ENCODE measurements around the gene SEPTIN10. TPM values are rescaled to one million over a fixed set of nuclear protein-coding genes. Genes with fewer than 3 reads are reported as not detected.
"Not testable (repeated sequence)": the region's sequence is repeated elsewhere in the genome, so short reads cannot be mapped to it uniquely, and the experiment has no call there.

Gene SEPTIN10
- total RNA-seq, 1 donor from 2014 or later = 89.9 TPM

DNA sequence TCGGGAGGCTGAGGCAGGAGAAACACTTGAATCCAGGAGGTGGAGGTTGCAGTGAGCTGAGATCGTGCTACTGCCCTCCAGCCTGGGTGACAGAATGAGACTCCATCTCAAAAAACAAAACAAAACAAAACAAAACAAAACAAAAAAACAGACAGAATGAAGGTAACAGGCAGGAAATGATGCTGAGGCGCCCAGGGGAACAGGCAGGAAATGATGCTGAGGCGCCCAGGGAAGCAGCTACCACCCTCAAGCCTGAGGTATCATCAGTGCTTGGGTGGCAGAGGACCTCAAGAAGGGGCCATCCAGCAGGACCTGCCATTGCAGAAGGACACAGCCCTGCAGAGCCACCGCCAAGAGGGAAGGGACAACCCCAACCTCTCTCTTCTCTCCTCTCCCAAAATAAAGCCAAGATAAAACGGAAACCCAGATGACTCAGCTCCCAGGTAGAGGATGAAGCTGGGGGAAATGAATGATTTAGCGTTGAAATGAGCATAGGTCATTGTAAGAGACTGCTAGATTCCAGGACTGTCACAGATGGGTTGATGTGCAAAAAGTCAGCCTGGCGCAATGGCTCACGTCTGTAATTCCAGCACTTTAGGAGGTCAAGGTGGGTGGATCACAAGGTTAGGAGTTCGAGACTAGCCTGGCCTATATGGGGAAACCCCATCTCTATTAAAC, 19.7 kb upstream of the SEPTIN10 start:
- DNase-seq = no peak

DNA sequence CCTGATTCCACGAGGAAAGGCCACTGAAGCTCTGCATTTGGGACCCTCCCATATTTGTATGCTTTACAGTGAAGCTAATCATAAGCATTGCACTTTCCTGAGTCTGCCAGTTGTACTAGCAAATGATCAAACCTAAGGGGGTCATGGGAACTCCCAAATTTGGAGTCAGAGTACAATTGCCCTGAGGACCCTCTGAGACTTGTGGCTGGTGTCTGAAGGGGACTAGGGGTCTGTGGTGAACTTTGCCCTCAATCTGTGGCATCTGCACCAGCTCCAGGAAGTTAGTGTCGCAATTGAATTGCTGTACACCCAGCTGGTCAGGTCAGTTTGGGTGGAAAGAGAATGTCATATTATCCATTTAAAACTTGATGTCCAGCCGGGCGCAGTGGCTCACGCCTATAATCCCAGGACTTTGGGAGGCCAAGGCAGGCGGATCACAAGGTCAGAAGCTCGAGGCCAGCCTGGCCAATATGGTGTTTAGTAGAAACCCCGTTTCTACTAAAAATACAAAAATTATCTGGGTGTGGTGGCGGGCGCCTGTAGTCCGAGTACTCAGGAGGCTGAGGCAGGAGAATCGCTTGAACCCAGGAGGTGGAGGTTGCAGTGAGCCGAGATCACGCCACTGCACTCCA, 18.5 kb upstream of the SEPTIN10 start:
- DNase-seq = no peak

GRCh38 chr2:109631741-109632140, 18.0 kb upstream of the SEPTIN10 start:
- no peak for DNase-seq

- DNase-seq = no peak
Observed at GRCh38 chr2:109630441-109631430, 17.0 kb upstream of the SEPTIN10 start.

DNA sequence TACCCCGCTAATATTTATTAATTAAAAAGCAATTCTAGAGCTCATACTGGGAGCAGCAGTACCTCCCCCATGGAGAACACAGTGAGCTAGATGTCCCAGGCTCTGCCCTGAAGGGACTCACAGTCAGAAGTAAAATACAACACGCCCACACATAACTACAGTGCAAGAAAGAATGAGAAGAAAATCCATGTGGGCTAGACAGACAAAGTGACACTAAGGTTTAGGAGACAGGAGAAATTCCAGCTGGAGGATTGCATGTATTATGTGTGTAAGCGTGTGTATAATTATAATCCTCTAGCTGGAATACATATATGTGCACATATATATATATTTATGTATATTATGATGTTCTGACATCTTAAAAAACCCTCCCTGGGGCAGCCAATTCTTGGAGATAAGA, 16.1 kb upstream of the SEPTIN10 start:
- DNase-seq = no peak

DNA sequence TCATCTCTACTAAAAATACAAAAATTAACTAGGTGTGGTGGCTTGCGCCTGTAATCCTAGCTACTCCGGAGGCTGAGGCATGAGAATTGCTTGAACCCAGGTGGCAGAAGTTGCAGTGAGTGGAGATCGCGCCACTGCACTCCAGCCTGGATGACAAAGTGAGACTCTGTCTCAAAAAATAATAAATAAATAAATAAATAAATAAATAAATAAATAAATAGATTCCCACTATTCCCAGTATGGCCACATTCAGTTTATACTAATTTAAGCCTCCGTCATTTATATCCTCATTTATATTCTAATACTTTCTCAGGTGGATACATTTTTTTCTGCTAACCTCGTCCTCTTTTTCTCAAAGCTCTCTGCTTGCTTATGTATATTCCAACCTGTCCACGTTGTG, 14.6 kb upstream of the SEPTIN10 start:
- DNase-seq = not testable (repeated sequence)

- no peak for DNase-seq
Observed at GRCh38 chr2:109624339-109624738, 10.6 kb upstream of the SEPTIN10 start.

- no peak for DNase-seq
Observed at GRCh38 chr2:109623923-109624322, 10.2 kb upstream of the SEPTIN10 start.

GRCh38 chr2:109623297-109623696, 9.5 kb upstream of the SEPTIN10 start:
- no peak for DNase-seq

- DNase-seq = no peak
Observed at GRCh38 chr2:109619032-109619615, 5.4 kb upstream of the SEPTIN10 start.

GRCh38 chr2:109616184-109616583, 2.4 kb upstream of the SEPTIN10 start:
- DNase-seq = no peak

DNA sequence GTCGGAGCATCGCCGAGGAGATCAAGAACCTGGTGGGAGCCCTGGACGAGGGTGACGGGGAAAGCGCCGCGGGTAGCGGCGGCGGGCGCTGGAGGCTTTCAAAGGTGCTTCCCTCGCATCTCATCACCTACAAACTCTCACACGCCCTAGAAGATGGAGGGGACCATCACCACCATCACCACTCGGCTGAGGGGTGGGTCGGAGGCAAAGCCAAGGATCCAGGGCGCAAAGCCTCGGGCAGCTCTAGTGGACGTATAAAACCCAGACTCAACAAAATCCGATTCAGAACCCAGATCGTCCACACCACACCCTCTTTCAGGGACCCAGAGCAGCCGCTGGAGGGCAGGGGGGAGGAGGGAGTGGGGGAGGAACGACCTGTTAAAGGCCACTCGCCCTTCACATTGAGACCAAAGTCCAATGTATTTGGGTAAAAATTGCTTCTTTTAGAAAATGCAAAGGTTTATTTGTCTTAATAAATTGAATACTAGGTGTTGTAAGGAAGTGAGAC, 1.9 kb upstream of the SEPTIN10 start:
- DNase-seq = no peak

GRCh38 chr2:109614715-109615636, 1.2 kb upstream of the SEPTIN10 start:
- no peak for DNase-seq

DNA sequence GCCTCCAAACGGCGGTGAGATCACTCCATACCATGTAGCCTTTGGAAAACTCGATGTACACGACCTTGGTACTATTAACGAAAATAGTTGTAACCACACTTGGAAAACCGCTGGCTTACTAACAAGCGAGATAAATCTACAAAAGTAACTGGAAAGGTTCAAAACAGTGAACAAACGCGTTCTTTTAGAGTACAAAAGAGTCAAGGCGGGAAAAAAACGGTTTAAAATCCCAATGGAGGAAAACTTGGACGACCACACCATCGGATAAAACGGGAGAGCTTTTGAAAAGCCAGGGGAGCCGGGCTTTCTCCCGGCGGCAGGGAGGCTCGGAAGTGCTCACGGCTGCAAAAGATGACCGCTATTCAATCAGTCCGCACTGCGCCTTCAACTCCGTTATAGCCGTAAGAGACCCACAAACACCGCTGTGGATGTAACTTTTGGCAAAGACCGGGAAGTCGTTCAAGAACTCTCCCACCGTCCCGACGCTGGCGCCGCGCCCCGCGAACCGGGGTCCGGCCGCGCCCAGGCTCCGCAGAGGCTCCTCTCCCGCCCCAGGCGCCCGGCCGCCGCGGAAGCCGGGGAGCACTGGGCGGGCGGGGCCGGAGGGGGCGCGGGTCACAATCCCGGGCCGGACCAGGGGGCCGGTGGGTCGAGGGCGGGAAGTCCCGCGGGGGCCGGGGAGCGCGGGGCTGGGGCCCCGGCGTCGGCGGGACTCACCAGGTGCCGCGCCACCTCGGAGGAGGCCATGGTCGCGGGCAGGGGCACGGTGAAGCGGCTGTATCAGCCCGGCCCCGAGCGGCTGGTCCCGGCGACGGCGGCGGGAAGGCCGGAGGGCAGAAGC, 465 bp downstream of the SEPTIN10 start:
- DNase-seq = peak; percentile 69

GRCh38 chr2:109611467-109612095, 2.2 kb downstream of the SEPTIN10 start:
- peak; percentile 86 for DNase-seq

DNA sequence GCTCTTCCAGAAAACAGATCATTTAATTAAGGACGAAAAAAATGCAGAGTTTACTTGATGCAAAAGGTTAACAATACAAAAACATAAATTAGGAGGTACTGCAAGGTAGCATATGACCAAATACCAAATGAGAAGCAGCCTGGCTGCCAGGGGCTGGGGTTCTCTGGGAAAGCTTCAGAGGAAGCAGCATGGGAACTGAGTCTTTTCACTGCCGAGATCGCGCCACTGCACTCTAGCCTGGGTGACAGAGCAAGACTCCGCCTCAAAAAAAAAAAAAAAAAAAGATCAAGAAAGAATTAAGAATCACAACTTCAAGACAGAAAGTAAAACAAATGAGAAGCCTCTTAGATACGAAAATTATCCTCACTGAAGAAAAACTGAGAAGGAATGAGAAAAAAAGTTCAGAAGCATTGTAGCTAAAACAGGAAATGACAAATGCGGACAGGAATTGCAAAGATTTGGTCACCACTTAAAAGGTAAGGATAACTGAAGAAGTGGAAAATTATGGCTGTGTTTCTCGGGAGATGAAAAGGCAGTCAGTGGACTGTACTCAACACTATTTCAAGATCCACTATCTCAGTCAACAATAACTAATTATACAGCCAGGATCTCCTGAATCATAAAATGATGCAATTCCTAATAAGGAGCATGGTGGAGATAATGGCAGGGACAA, 4.3 kb downstream of the SEPTIN10 start:
- DNase-seq = peak; percentile 18

DNA sequence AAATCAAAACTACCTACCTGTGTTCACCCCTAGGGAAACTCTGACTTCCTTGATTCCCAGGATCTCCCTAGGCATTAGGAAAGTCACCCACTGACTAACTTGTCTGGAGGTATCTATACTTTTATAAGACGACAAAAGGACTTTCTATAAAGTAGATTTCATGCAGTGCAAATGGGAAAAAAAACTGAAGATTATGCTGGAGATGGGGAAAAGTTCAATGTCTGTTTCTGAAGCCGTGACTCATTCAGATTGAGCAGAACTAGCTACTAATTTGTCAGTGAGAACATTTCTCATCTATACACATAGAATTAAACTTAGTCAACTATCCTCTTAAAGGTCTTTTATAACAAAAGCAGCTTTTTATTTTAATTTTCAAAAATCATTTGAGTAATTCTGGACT, 6.0 kb downstream of the SEPTIN10 start:
- DNase-seq = no peak

DNA sequence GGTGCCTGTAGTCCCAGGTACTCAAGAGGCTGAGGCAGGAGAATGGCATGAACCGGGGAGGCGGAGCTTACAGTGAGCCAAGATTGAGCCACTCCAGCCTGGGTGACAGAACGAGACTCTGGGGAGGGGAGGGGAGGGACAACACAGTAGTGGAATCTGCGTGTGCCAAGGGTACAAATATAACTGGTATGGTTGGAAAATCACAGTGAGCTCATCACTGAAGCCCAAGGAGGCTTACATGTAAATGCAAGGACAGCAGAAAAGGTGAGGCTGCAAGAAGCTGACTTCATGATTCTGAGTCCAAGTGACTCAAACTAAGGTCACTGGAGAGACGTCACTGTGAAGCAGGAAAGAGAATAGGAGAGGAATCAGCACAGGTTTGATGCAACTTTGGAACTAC, 9.2 kb downstream of the SEPTIN10 start:
- no peak for DNase-seq

- no peak for DNase-seq
Observed at GRCh38 chr2:109602617-109603188, 11.1 kb downstream of the SEPTIN10 start.

Measured in skin of body (tissue), 2 donors.